Fibroblast of villous mesenchyme (primary cell): Measurements from ENCODE around the gene ANKRD16. TPM values are rescaled to one million over a fixed set of nuclear protein-coding genes. Genes with fewer than 3 reads are reported as not detected.

Experiments
- DNase-seq: peaks from one replicate; pipeline ENCODE4 v3.0.0-alpha.2; 2010; ENCODE audit warnings: low read depth
- H3K4me3 ChIP-seq: 2 replicates; pipeline ENCODE4 v1.5.1; 2011; ENCODE audit warnings: low read depth, mild to moderate bottlenecking, low read length
- CTCF ChIP-seq: IDR thresholded peaks from 2 replicates; pipeline ENCODE4 v1.5.1; 2012; ENCODE audit warnings: low read depth, mild to moderate bottlenecking, low read length; ENCODE audit not compliant: insufficient read depth
- total RNA-seq: library from RNA; depleted of rRNA; stranded (reverse); fragments of >200 nt; gene quantifications from 2 replicates; pipeline ENCODE4 v1.2.3, GENCODE V29; 2012

Gene ANKRD16
- total RNA-seq, 1 donor: 4.7 TPM

- DNase-seq: no peak
- TF ChIP-seq CTCF: no peak
Observed at GRCh38 chr10:5814110-5815107, 75.3 kb downstream of the ANKRD16 start.

GRCh38 chr10:5813341-5814109, 76.2 kb downstream of the ANKRD16 start, which contains the start of gene GDI2:
GDI2 (minus strand) TSS chr10:5813434; CDS start chr10:5813258, 176 bp downstream.
- no peak for TF ChIP-seq CTCF
- DNase-seq: peak; percentile 97
- peak within 1 kb of the TSS; percentile 74 for H3K4me3 ChIP-seq

More at GRCh38 chr10:5814110-5815107, 75.3 kb downstream of the ANKRD16 start:
- peak overlapping the region; percentile 74 for H3K4me3 ChIP-seq

GRCh38 chr10:5813091-5813340, 76.7 kb downstream of the ANKRD16 start:
- no peak for DNase-seq
- peak overlapping the region; percentile 74 for H3K4me3 ChIP-seq
- TF ChIP-seq CTCF: no peak

GRCh38 chr10:5812283-5813090, 77.2 kb downstream of the ANKRD16 start:
- H3K4me3 ChIP-seq: peak overlapping the region; percentile 74
- TF ChIP-seq CTCF: no peak
- no peak for DNase-seq

Other genes with a start within 250 kb of the ANKRD16 start
- 9.1 and 15.1 TPM in 2 replicates for gene ASB13, start 223.3 kb downstream of the ANKRD16 start, total RNA-seq
- gene TASOR2, start 205.1 kb downstream of the ANKRD16 start, total RNA-seq: 86.3 and 122 TPM in 2 replicates
- gene GDI2, start 76.5 kb downstream of the ANKRD16 start, total RNA-seq: 546 and 615 TPM in 2 replicates
- gene FBH1, start 350 bp upstream of the ANKRD16 start, total RNA-seq: 78.9 and 91.5 TPM in 2 replicates
- gene IL15RA, start 87.7 kb upstream of the ANKRD16 start, total RNA-seq: 2.6 and 3.0 TPM in 2 replicates
- under 0.01 TPM in 1 of 2 replicates, not detected in the other for gene IL2RA, start 172.5 kb upstream of the ANKRD16 start, total RNA-seq
- 29.6 and 47.5 TPM in 2 replicates for gene RBM17, start 199.1 kb upstream of the ANKRD16 start, total RNA-seq